ENCODE measurements around the gene TNFRSF1A. TPM values are rescaled to one million over a fixed set of nuclear protein-coding genes. Genes with fewer than 3 reads are reported as not detected.
A peak's percentile ranks its signal among the peaks of the same experiment; 100 is the strongest.

TNFRSF1A gene
- total RNA-seq, 1 experiment from 2014 or later, result 79.0 TPM

DNA sequence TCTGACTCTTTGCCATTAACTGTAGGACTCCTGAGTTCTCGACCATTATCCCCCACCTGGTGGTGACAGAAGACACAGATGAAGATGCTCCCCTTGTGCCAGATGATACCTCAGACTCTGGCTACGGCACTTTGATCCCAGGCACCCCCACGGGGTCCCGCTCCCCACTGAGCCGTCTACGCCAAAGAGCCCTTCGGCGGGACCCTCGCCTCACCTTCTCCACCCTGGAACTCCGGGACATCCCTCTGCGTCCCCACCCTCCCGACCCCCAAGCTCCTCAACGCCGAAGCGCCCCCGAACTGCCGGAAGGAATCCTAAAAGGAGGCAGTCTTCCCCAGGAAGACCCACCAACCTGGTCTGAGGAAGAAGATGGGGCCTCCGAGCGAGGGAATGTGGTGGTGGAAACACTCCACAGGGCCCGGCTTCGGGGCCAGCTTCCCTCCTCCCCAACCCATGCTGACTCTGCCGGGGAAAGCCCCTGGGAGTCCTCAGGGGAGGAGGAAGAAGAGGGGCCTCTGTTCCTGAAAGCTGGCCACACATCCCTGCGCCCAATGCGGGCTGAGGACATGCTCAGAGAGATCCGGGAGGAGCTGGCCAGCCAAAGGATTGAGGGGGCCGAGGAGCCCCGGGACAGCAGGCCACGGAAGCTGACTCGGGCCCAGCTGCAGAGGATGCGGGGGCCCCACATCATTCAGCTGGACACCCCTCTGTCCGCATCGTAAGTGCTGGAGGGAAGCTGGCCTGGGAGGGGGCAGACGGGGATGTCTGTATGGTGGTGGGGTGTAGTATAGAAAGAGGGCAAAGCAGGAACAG, 14.4 kb downstream of the TNFRSF1A start:
- Histone ChIP-seq H3K4me1 (peaks cover 20% of the 10 kb centered on the region), H3K4me3 (ENCODE audit: low read depth, low read length) (no peak overlapping the region), H3K36me3 (ENCODE audit: control insufficient read depth, insufficient read depth, low read length) (peaks cover 1% of the 10 kb centered on the region; the same call in 1 of the 2 replicates), H3K27me3 (replicated peaks; ENCODE audit: control insufficient read depth, insufficient read depth, low read length) (no peaks in the 10 kb centered on the region), H3K9me3 (no peaks in the 10 kb centered on the region)
- TSS peak; percentile 46 for BruUV-seq (replicated peaks)
- Mint-ChIP-seq H3K27me3 (ENCODE audit: insufficient read depth, unreplicated experiment) (no peaks in the 10 kb centered on the region), H3K27ac (ENCODE audit: unreplicated experiment) (peak overlapping the region; percentile 37), H3K4me1 (ENCODE audit: low read depth, unreplicated experiment) (peaks cover 9% of the 10 kb centered on the region), H3K9me3 (ENCODE audit: unreplicated experiment) (no peaks in the 10 kb centered on the region), H3K4me3 (ENCODE audit: unreplicated experiment) (no peak overlapping the region), H3K36me3 (ENCODE audit: insufficient read depth, unreplicated experiment) (peaks cover 70% of the 10 kb centered on the region)
- no peak for TF ChIP-seq CTCF (IDR thresholded peaks at IDR 0.05; ENCODE audit: insufficient read depth in 1 of 2, low read depth in 1 of 2, low read length in 1 of 2, severe bottlenecking in 1 of 2, unreplicated experiment in 1 of 2)
- intact Hi-C loops (cut with micrococcal nuclease; ENCODE audit: unreplicated experiment), result no loop called here
- no peak for DNase-seq
- ChIA-PET CTCF (interaction anchor here (0.6 to 2.9 kb wide), 9 partner anchors 9 to 207 kb away, joined by 3 to 37 read pairs (median 11); partner anchors contain the start of genes GAPDH and LTBR), POLR2A (interaction anchor here (0.5 to 1.7 kb wide), 5 partner anchors 9 to 207 kb away, joined by 3 to 22 read pairs (median 3); no protein-coding TSS in a partner anchor)

- Mint-ChIP-seq H3K4me3 (ENCODE audit: unreplicated experiment) (no peak overlapping the region), H3K9me3 (ENCODE audit: unreplicated experiment) (no peaks in the 10 kb centered on the region), H3K36me3 (ENCODE audit: insufficient read depth, unreplicated experiment) (peaks cover 69% of the 10 kb centered on the region), H3K27me3 (ENCODE audit: insufficient read depth, unreplicated experiment) (no peaks in the 10 kb centered on the region), H3K4me1 (ENCODE audit: low read depth, unreplicated experiment) (peaks cover 13% of the 10 kb centered on the region), H3K27ac (ENCODE audit: unreplicated experiment) (peak overlapping the region; percentile 3)
- Histone ChIP-seq H3K4me3 (ENCODE audit: low read depth, low read length) (no peak overlapping the region), H3K27me3 (replicated peaks; ENCODE audit: control insufficient read depth, insufficient read depth, low read length) (no peaks in the 10 kb centered on the region), H3K4me1 (peaks cover 20% of the 10 kb centered on the region), H3K36me3 (ENCODE audit: control insufficient read depth, insufficient read depth, low read length) (peaks cover 1% of the 10 kb centered on the region; the same call in 1 of the 2 replicates), H3K9me3 (no peaks in the 10 kb centered on the region)
- BruUV-seq (replicated peaks), result no TSS peak
- intact Hi-C loops (cut with micrococcal nuclease; ENCODE audit: unreplicated experiment), result loop anchor here (1.0 kb wide), 2 partner anchors 45 to 97 kb away; no protein-coding TSS in a partner anchor
- peak; percentile 53 to 58 for TF ChIP-seq CTCF (IDR thresholded peaks at IDR 0.05; ENCODE audit: insufficient read depth in 1 of 2, low read depth in 1 of 2, low read length in 1 of 2, severe bottlenecking in 1 of 2, unreplicated experiment in 1 of 2)
- POLR2A ChIA-PET, result interaction anchor here (0.5 to 1.7 kb wide), 9 partner anchors 10 to 1610 kb away, joined by 3 to 22 read pairs (median 3); partner anchors contain the start of gene LTBR
- CTCF ChIA-PET, result interaction anchor here (0.6 to 2.9 kb wide), 19 partner anchors 10 to 211 kb away, joined by 3 to 37 read pairs (median 5); partner anchors contain the start of genes GAPDH, LTBR, PLEKHG6 and TNFRSF1A
- DNase-seq, result peak; percentile 73 to 79
These were observed 15.3 kb downstream of the TNFRSF1A start for GRCh38 chr12:6326316-6327228.

Data from Caco-2 (cell line).